ENCODE measurements around the gene RAP1GAP2.

DNA sequence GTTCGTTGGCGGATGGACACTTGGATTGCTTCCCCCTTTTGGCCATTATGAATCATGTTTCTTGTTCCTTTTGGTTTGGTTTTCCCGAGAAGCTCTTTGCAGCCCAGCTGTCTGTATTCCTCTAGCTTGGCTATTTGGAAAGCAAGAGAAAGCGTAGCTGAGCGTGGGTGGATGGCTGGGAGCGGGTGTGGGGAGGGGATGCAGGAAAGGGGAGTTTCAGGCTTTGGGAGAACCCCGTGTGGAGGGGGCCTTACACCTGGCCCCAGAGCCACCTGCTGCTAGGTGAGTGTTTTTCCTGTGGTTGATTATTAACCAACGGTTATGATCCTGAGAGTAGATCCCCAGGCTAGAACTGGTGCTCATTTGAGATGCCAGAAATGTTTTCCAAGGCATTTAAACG lies 103.7 kb downstream of the RAP1GAP2 start:
- TF ChIP-seq, protein P1, sequence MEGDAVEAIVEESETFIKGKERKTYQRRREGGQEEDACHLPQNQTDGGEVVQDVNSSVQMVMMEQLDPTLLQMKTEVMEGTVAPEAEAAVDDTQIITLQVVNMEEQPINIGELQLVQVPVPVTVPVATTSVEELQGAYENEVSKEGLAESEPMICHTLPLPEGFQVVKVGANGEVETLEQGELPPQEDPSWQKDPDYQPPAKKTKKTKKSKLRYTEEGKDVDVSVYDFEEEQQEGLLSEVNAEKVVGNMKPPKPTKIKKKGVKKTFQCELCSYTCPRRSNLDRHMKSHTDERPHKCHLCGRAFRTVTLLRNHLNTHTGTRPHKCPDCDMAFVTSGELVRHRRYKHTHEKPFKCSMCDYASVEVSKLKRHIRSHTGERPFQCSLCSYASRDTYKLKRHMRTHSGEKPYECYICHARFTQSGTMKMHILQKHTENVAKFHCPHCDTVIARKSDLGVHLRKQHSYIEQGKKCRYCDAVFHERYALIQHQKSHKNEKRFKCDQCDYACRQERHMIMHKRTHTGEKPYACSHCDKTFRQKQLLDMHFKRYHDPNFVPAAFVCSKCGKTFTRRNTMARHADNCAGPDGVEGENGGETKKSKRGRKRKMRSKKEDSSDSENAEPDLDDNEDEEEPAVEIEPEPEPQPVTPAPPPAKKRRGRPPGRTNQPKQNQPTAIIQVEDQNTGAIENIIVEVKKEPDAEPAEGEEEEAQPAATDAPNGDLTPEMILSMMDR (IDR thresholded peaks at IDR 0.05): no peak
- TF ChIP-seq POLR2A (IDR thresholded peaks at IDR 0.05): no peak
